ENCODE data around the gene FHOD1. TPM values are rescaled to one million over a fixed set of nuclear protein-coding genes. Genes with fewer than 3 reads are reported as not detected.

FHOD1 gene
- polyA plus RNA-seq, 1 of the 3 experiments (the other 2 are of a cell fraction), result 70.9 TPM

DNA sequence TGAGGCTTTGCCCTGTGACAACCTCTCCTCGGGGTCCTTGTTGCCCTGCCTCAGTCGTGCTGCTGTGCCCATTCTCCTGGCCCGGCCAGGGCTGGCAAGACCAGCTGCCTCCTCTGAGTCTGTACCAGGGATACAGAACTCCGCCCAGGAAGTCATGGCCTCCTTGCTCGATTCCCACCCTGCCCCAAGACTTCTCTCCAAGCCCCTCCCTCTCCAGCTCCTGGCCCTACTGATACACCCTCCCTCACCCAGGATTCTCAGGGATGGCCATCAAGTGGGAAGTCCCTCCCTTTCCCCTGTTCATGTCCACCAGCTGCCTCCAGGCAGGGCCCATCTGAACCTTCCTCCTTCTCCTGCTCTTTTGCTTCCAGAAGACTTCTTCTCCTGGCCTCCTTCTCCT is 31.6 kb downstream of the FHOD1 start:
- Histone ChIP-seq H2AFZ (ENCODE audit: low read depth) (no peak overlapping the region), H3K36me3 (replicated peaks in 1 of 2; ENCODE audit: control insufficient read depth in 1 of 2, insufficient read depth in 2 of 2, low read length in 1 of 2) (peaks cover 0 to 5% of the 10 kb centered on the region in 2 experiments), H3K79me2 (ENCODE audit: insufficient read depth) (no peaks in the 10 kb centered on the region), H3K4me2 (no peak overlapping the region), H3F3A (replicated peaks; ENCODE audit: insufficient read depth) (no peaks in the 10 kb centered on the region), H3K9me2 (no peaks in the 10 kb centered on the region), H3K9me3 (no peaks in the 10 kb centered on the region), H3K4me1 (ENCODE audit: control insufficient read depth in 1 of 2, insufficient read depth in 2 of 2, low read depth in 1 of 2, low read length in 1 of 2) (peaks cover 0 to 10% of the 10 kb centered on the region in 2 experiments; a peak in 1 of 4 replicates), H4K20me1 (ENCODE audit: insufficient read depth) (no peaks in the 10 kb centered on the region), H3K9ac (no peak overlapping the region), H3K4me3 (ENCODE audit: low read depth in 2 of 2, low read length in 1 of 2) (no peak overlapping the region), H3K27me3 (ENCODE audit: insufficient read depth) (no peaks in the 10 kb centered on the region), H3K27ac (ENCODE audit: low read depth in 2 of 2, low read length in 1 of 2) (no peak overlapping the region)
- ChIA-PET CTCF (interaction anchor here (0.7 to 1.6 kb wide), 2 partner anchors 48 to 60 kb away, joined by 3 to 5 read pairs; no protein-coding TSS in a partner anchor), POLR2A (interaction anchor here (0.8 kb wide), 1 partner anchor 22 kb away, joined by 3 read pairs; no protein-coding TSS in a partner anchor)
- TF ChIP-seq RXRA (IDR thresholded peaks at IDR 0.05; ENCODE audit: borderline replicate concordance, low read depth) (no peak), TCF12 (IDR thresholded peaks at IDR 0.05) (no peak), GABPA (IDR thresholded peaks at IDR 0.05; ENCODE audit: low read depth) (no peak), EP300 (IDR thresholded peaks at IDR 0.05; ENCODE audit: borderline replicate concordance in 1 of 2, low read depth in 1 of 2, low read length in 1 of 2) (no peak), FOSL2 (IDR thresholded peaks at IDR 0.05; ENCODE audit: borderline replicate concordance, low read depth) (no peak), FOXM1 (IDR thresholded peaks at IDR 0.05; ENCODE audit: low read depth) (no peak), FOXJ3 (CRISPR knock-in tag; IDR thresholded peaks at IDR 0.05) (no peak), NRF1 (IDR thresholded peaks at IDR 0.05; ENCODE audit: low read depth, low read length) (no peak), JUND (IDR thresholded peaks at IDR 0.05) (no peak), USF1 (IDR thresholded peaks at IDR 0.05; ENCODE audit: borderline replicate concordance, low read depth) (no peak), RFX5 (IDR thresholded peaks at IDR 0.05; ENCODE audit: low read length) (no peak), CHD2 (IDR thresholded peaks at IDR 0.05; ENCODE audit: low read length, partially characterized antibody) (no peak), SMC3 (IDR thresholded peaks at IDR 0.05; ENCODE audit: low read depth, low read length) (no peak), RAD21 (IDR thresholded peaks at IDR 0.05; ENCODE audit: low read length) (no peak), ELF1 (IDR thresholded peaks at IDR 0.05) (no peak), REST (IDR thresholded peaks at IDR 0.05; ENCODE audit: low read depth, low read length) (no peak), TEAD4 (IDR thresholded peaks at IDR 0.05; ENCODE audit: borderline replicate concordance, insufficient read depth) (no peak)
- TF ChIP-seq, protein P1, sequence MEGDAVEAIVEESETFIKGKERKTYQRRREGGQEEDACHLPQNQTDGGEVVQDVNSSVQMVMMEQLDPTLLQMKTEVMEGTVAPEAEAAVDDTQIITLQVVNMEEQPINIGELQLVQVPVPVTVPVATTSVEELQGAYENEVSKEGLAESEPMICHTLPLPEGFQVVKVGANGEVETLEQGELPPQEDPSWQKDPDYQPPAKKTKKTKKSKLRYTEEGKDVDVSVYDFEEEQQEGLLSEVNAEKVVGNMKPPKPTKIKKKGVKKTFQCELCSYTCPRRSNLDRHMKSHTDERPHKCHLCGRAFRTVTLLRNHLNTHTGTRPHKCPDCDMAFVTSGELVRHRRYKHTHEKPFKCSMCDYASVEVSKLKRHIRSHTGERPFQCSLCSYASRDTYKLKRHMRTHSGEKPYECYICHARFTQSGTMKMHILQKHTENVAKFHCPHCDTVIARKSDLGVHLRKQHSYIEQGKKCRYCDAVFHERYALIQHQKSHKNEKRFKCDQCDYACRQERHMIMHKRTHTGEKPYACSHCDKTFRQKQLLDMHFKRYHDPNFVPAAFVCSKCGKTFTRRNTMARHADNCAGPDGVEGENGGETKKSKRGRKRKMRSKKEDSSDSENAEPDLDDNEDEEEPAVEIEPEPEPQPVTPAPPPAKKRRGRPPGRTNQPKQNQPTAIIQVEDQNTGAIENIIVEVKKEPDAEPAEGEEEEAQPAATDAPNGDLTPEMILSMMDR (IDR thresholded peaks at IDR 0.05), result no peak
- TF ChIP-seq, protein P2, sequence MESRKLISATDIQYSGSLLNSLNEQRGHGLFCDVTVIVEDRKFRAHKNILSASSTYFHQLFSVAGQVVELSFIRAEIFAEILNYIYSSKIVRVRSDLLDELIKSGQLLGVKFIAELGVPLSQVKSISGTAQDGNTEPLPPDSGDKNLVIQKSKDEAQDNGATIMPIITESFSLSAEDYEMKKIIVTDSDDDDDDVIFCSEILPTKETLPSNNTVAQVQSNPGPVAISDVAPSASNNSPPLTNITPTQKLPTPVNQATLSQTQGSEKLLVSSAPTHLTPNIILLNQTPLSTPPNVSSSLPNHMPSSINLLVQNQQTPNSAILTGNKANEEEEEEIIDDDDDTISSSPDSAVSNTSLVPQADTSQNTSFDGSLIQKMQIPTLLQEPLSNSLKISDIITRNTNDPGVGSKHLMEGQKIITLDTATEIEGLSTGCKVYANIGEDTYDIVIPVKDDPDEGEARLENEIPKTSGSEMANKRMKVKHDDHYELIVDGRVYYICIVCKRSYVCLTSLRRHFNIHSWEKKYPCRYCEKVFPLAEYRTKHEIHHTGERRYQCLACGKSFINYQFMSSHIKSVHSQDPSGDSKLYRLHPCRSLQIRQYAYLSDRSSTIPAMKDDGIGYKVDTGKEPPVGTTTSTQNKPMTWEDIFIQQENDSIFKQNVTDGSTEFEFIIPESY (IDR thresholded peaks at IDR 0.05; ENCODE audit: borderline replicate concordance, low read depth), result no peak
- WGBS (ENCODE audit: low lambda C conversion rate), result 59% methylated on average over 5 of the region's 5 CpGs
- DNase-seq, result no peak
